CD4-positive, CD25-positive, alpha-beta regulatory T cell (primary cell): ENCODE results near the gene GRAMD4. TPM values are rescaled to one million over a fixed set of nuclear protein-coding genes. Genes with fewer than 3 reads are reported as not detected.

Experiments used
- ATAC-seq, 2 donors: fragments of 150-1000 bp; cut with Tn5 transposase; one replicate each; pipeline ENCODE4 v1.10.0; 2021; ENCODE audit warnings: low read depth in 2 of 2, moderate number of reproducible peaks in 2 of 2, moderate library complexity in 1 of 2
- DNase-seq, 3 donors: peaks; one replicate each; pipeline versions ENCODE4 v3.0.0 to v3.0.0-alpha.2; 2012 to 2022; ENCODE audit warnings: mixed read lengths in 1 of 3
- H3K27ac ChIP-seq: one replicate; pipeline ENCODE4 v1.7.0; 2013; ENCODE audit warnings: mild to moderate bottlenecking, low read length; ENCODE audit not compliant: insufficient read depth, poor library complexity, severe bottlenecking
- H3K27me3 ChIP-seq: one replicate; pipeline ENCODE4 v1.7.0; 2013; ENCODE audit warnings: low read length; ENCODE audit not compliant: control insufficient read depth, insufficient read depth
- H3K36me3 ChIP-seq: one replicate; pipeline ENCODE4 v1.7.0; 2013; ENCODE audit warnings: mild to moderate bottlenecking, low read length, moderate library complexity; ENCODE audit not compliant: control insufficient read depth, insufficient read depth
- H3K4me1 ChIP-seq: 2 replicates; pipeline ENCODE4 v1.7.0; 2013; ENCODE audit warnings: mild to moderate bottlenecking, low read length; ENCODE audit not compliant: insufficient read depth, control insufficient read depth, poor library complexity, severe bottlenecking
- H3K4me3 ChIP-seq: one replicate; pipeline ENCODE4 v1.7.0; 2013; ENCODE audit warnings: low read depth, mild to moderate bottlenecking, low read length, moderate library complexity
- H3K9me3 ChIP-seq, 2 experiments: 1 replicate in 1 of 2; 2 replicates in 1 of 2; pipeline ENCODE4 v1.7.0; 2013; ENCODE audit warnings: low read length in 2 of 2, mild to moderate bottlenecking in 1 of 2, moderate library complexity in 1 of 2; ENCODE audit not compliant: control insufficient read depth in 2 of 2
- H3K27ac Mint-ChIP-seq, 3 donors: one replicate each; pipeline ENCODE4 v1.8.0; 2020 to 2022; ENCODE audit warnings: mild to moderate bottlenecking in 3 of 3, mixed read lengths in 3 of 3, moderate library complexity in 2 of 3
- H3K27me3 Mint-ChIP-seq: one replicate; pipeline ENCODE4 v1.8.0; 2022; ENCODE audit warnings: mild to moderate bottlenecking, mixed read lengths
- H3K36me3 Mint-ChIP-seq: one replicate; pipeline ENCODE4 v1.8.0; 2020; ENCODE audit warnings: mixed read lengths
- H3K4me1 Mint-ChIP-seq, 4 donors: one replicate each; pipeline ENCODE4 v1.8.0; 2020 to 2022; ENCODE audit warnings: mixed read lengths in 4 of 4, mild to moderate bottlenecking in 1 of 4
- H3K4me3 Mint-ChIP-seq, 4 donors: one replicate each; pipeline ENCODE4 v1.8.0; 2020 to 2022; ENCODE audit warnings: mild to moderate bottlenecking in 4 of 4, mixed read lengths in 4 of 4, moderate library complexity in 3 of 4
- H3K9me3 Mint-ChIP-seq, 7 donors: one replicate each; pipeline ENCODE4 v1.8.0; 2020 to 2022; ENCODE audit warnings: mixed read lengths in 7 of 7, mild to moderate bottlenecking in 3 of 7, moderate library complexity in 2 of 7
- polyA plus RNA-seq, 4 donors: library from polyadenylated mRNA; unstranded; fragments of 300-500 nt; fragmentation: Illumina TruSeq; gene quantifications; one replicate each; pipeline ENCODE4 v1.2.3, GENCODE V29; 2021
- total RNA-seq: library from RNA; stranded (reverse); gene quantifications from one replicate; pipeline ENCODE4 v1.2.3, GENCODE V29; 2022

GRAMD4 gene
- total and polyA plus RNA-seq, 5 donors from 2014 or later = 7.0 to 43.6 (median 7.5) TPM

GRCh38 chr22:46668116-46668515 lies 47.9 kb downstream of the GRAMD4 start:
- Mint-ChIP-seq H3K4me1 (peaks cover 0 to 4% (median 0%) of the 10 kb centered on the region in 4 donors), H3K9me3 (no peaks in the 10 kb centered on the region), H3K27me3 (no peaks in the 10 kb centered on the region), H3K4me3 (no peak overlapping the region), H3K36me3 (peaks cover 10% of the 10 kb centered on the region), H3K27ac (no peak overlapping the region)
- DNase-seq (no peak), ATAC-seq (no peak)
- Histone ChIP-seq H3K36me3 (peaks cover 6% of the 10 kb centered on the region), H3K27ac (no peak overlapping the region), H3K4me1 (peaks cover 4% of the 10 kb centered on the region), H3K9me3 (no peaks in the 10 kb centered on the region), H3K27me3 (no peaks in the 10 kb centered on the region), H3K4me3 (no peak overlapping the region)

DNA sequence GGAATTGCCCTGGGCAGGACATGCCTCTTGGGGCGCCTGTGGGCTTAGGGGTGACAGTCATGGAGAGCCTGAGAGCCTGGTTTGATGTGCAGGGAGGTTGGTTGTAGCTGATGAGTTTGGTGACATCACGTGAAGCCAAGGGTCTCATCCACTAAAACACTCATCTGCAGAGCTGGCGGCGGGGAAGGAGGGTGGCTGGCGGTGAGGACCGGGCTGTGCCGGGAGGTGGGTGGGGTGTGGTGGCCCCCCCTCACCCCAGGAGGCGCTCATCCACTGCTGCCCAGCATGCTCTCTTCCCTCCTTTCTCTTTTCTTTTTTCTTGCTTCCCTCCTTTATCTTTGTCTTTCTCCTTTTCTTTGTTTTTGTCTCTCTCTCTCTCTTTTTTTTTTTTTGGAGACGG lies 49.0 kb downstream of the GRAMD4 start:
- H3K9me3 Mint-ChIP-seq = no peaks in the 10 kb centered on the region
- H3K36me3 ChIP-seq = peaks cover 6% of the 10 kb centered on the region
- H3K27ac Mint-ChIP-seq = peak overlapping the region in 2 of 3 donors; percentile 31 to 52

GRCh38 chr22:46671824-46672432 lies 51.7 kb downstream of the GRAMD4 start:
- Mint-ChIP-seq H3K9me3 (no peaks in the 10 kb centered on the region), H3K4me1 (peaks cover 2 to 36% (median 11%) of the 10 kb centered on the region in 4 donors), H3K27ac (peak overlapping the region in 1 of 3 donors; percentile 26), H3K4me3 (no peak overlapping the region), H3K27me3 (peaks cover 4% of the 10 kb centered on the region), H3K36me3 (peaks cover 5% of the 10 kb centered on the region)
- ATAC-seq (no peak), DNase-seq (no peak)
- Histone ChIP-seq H3K27ac (no peak overlapping the region), H3K36me3 (no peaks in the 10 kb centered on the region), H3K27me3 (no peaks in the 10 kb centered on the region), H3K9me3 (no peaks in the 10 kb centered on the region), H3K4me3 (no peak overlapping the region), H3K4me1 (peaks cover 36% of the 10 kb centered on the region)

More for the DNA sequence above, 49.0 kb downstream of the GRAMD4 start:
- Mint-ChIP-seq H3K36me3 (peaks cover 5% of the 10 kb centered on the region), H3K27me3 (no peaks in the 10 kb centered on the region), H3K4me1 (peaks cover 0 to 15% (median 5%) of the 10 kb centered on the region in 4 donors), H3K4me3 (no peak overlapping the region)
- ATAC-seq (no peak), DNase-seq (no peak)
- Histone ChIP-seq H3K27ac (no peak overlapping the region), H3K4me3 (no peak overlapping the region), H3K9me3 (no peaks in the 10 kb centered on the region), H3K27me3 (no peaks in the 10 kb centered on the region), H3K4me1 (peaks cover 14% of the 10 kb centered on the region)

DNA sequence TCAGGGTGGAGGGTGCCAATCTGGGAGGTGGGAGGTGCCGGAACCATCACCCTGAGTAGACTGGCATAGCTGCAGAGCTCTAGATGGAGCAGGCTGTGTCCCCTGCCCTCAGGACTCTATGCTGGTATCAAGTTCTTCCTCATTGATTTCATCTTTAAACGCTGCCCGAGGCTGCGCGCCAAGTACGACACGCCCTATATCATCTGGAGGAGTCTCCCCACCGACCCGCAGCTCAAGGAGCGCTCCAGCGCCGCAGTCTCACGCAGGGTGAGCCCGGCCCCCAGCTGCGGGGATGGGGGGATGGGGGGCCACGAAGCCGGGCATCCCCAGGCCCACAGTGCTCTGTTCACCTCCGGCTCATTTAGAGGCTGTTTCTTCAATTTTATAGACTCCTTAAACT lies 52.5 kb downstream of the GRAMD4 start:
- H3K4me3 Mint-ChIP-seq = peak overlapping the region in 1 of 4 donors; percentile 64

GRCh38 chr22:46673205-46673604 lies 53.0 kb downstream of the GRAMD4 start:
- no peak for DNase-seq
- Histone ChIP-seq H3K27me3 (no peaks in the 10 kb centered on the region), H3K36me3 (peaks cover 3% of the 10 kb centered on the region), H3K4me3 (no peak overlapping the region), H3K4me1 (peaks cover 36% of the 10 kb centered on the region), H3K27ac (peak overlapping the region; percentile 80), H3K9me3 (no peaks in the 10 kb centered on the region)
- peak overlapping the region; percentile 50 to 99 (median 98) for H3K4me3 Mint-ChIP-seq
- ATAC-seq = no peak
- H3K36me3 Mint-ChIP-seq = peaks cover 5% of the 10 kb centered on the region
- H3K27me3 Mint-ChIP-seq = peaks cover 4% of the 10 kb centered on the region
- H3K27ac Mint-ChIP-seq = peak overlapping the region in 2 of 3 donors; percentile 95 to 98
- no peaks in the 10 kb centered on the region for H3K9me3 Mint-ChIP-seq
- peaks cover 2 to 39% (median 11%) of the 10 kb centered on the region in 4 donors for H3K4me1 Mint-ChIP-seq

More for the DNA sequence above, 52.5 kb downstream of the GRAMD4 start:
- H3K36me3 ChIP-seq = peaks cover 2% of the 10 kb centered on the region
- ATAC-seq (no peak), DNase-seq (no peak)
- peaks cover 5% of the 10 kb centered on the region for H3K36me3 Mint-ChIP-seq
- H3K9me3 ChIP-seq = no peaks in the 10 kb centered on the region
- H3K27me3 Mint-ChIP-seq = peaks cover 4% of the 10 kb centered on the region
- H3K27me3 ChIP-seq = no peaks in the 10 kb centered on the region
- peak overlapping the region; percentile 80 for H3K27ac ChIP-seq
- H3K4me1 Mint-ChIP-seq = peaks cover 2 to 36% (median 11%) of the 10 kb centered on the region in 4 donors
- H3K4me1 ChIP-seq = peaks cover 36% of the 10 kb centered on the region
- H3K9me3 Mint-ChIP-seq = no peaks in the 10 kb centered on the region
- H3K4me3 ChIP-seq = no peak overlapping the region
- peak overlapping the region in 2 of 3 donors; percentile 26 to 65 for H3K27ac Mint-ChIP-seq

- Histone ChIP-seq H3K4me3 (peak overlapping the region; percentile 65), H3K27me3 (no peaks in the 10 kb centered on the region), H3K4me1 (peaks cover 36% of the 10 kb centered on the region), H3K36me3 (peaks cover 3% of the 10 kb centered on the region), H3K27ac (peak overlapping the region; percentile 80), H3K9me3 (no peaks in the 10 kb centered on the region)
- Mint-ChIP-seq H3K4me1 (peaks cover 2 to 39% (median 11%) of the 10 kb centered on the region in 4 donors), H3K27me3 (peaks cover 4% of the 10 kb centered on the region), H3K27ac (peak overlapping the region; percentile 95 to 98 (median 98)), H3K4me3 (peak overlapping the region; percentile 96 to 99 (median 98)), H3K9me3 (no peaks in the 10 kb centered on the region), H3K36me3 (peaks cover 3% of the 10 kb centered on the region)
- ATAC-seq (peak; percentile 42 to 49), DNase-seq (peak in 1 of 3 donors; percentile 48)
Observed at GRCh38 chr22:46673662-46674236, 53.6 kb downstream of the GRAMD4 start.

DNA sequence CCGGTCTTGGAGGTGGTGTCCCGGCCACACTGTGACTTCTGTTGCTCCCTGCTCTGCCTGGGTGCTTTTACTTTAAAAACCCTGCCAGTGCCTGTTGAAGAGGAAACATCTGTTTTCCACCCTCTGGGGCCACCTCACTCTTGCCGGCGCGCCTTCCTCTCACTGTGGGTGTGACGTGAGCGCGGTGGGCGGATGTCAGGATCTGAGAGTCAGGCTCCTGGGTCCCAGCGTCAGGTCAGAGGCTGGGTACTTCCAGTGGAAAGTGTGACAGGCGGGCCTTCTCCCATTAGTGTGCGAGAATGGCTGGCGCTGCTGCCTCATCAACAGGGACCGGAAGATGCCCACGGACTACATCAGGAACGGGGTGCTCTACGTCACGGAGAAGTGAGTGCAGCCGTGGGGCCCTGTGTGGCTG lies 54.2 kb downstream of the GRAMD4 start:
- ATAC-seq (peak; percentile 87 to 88), DNase-seq (peak; percentile 72 to 93 (median 83))
- peak overlapping the region; percentile 96 to 99 (median 98) for H3K4me3 Mint-ChIP-seq
- Histone ChIP-seq H3K27ac (peak overlapping the region; percentile 80), H3K36me3 (peaks cover 3% of the 10 kb centered on the region), H3K4me1 (peaks cover 36% of the 10 kb centered on the region), H3K27me3 (no peaks in the 10 kb centered on the region), H3K9me3 (no peaks in the 10 kb centered on the region), H3K4me3 (peak overlapping the region; percentile 65)
- peaks cover 2 to 39% (median 11%) of the 10 kb centered on the region in 4 donors for H3K4me1 Mint-ChIP-seq
- H3K27me3 Mint-ChIP-seq = peaks cover 4% of the 10 kb centered on the region
- no peaks in the 10 kb centered on the region for H3K36me3 Mint-ChIP-seq
- peak overlapping the region; percentile 95 to 98 (median 98) for H3K27ac Mint-ChIP-seq
- no peaks in the 10 kb centered on the region for H3K9me3 Mint-ChIP-seq
